Activated gamma-delta T cell (primary cell): ENCODE measurements around the gene DDX1.
"Not testable (repeated sequence)": the region's sequence is repeated elsewhere in the genome, so short reads cannot be mapped to it uniquely, and the experiment has no call there.

Source experiments
- DNase-seq: peaks from one replicate; lab custom pipeline; 2025; lab: John Stamatoyannopoulos, UW

The DDX1 gene

DNA sequence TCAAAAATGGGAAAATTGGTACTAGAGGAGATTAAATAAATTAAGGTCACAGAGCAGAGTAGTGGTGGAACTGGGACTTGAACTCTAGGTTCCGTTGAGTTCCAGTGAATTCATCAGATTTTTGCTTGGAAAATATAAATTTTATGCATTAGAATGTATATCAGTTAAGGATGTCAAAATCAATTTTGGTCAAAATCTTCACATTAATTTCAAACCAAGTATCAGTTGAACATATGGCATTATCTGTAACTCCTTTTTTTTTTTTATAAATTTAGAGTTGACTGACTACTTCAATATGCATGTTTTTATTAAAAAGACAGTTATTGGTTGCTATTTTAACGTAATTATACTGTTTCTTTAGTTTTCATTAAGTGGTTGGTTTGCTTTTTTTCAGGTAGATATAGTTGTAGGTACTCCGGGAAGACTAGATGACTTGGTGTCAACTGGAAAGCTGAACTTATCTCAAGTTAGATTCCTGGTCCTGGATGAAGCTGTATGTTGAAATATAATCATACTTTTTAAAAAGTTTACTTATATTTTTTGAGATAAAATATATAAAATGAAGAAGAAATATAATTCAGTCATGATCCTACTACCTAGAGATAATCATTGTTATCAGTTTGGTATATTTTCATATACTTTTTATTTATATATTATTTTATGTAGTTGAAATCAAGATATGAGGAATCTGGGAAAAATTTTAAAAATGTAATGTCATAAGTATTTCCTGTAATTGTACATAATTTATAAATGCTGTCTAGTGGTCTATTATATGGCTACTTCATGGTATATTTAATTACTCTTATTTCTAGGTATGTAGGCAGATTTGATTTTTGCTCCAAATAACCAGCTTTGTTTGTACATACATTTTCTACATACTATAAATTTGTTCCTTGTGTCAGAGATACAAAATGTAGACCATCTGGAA is 25.4 kb downstream of the DDX1 start:
- no peak for DNase-seq

DNA sequence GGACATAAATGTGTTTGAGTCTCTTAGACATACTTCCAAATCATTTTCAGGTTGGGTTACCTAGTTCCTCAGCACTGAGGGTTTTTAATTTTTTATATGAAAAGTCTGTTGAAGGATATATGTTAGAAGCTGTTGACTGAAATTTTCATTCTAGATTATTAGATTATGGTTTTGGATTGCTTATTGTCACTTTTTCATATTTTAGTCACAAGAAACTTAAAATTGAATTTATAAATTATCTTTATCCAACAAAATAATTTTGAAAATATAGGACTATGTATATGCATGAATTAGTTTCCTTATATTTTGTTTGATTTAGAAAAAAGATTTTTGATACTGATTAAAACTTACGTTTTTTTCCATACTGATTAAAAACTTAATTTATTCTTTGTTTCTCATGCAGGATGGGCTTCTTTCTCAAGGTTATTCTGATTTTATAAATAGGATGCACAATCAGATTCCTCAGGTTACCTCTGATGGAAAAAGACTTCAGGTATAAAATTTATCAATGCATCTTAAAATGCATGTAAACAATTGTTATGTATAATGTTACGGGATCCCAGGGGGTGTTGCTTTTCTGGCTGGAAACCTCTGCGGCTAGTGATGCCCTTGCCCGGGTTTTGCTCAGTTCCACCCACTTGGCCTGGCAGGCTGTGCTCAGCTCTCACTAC is 26.2 kb downstream of the DDX1 start:
- DNase-seq = no peak

GRCh38 chr2:15618449-15618855 is 26.8 kb downstream of the DDX1 start:
- no peak for DNase-seq

- no peak for DNase-seq
These were observed 27.4 kb downstream of the DDX1 start for GRCh38 chr2:15619076-15619475.

- no peak for DNase-seq
These were observed 27.8 kb downstream of the DDX1 start for GRCh38 chr2:15619510-15619909.

- DNase-seq = no peak
These were observed 28.3 kb downstream of the DDX1 start for GRCh38 chr2:15619938-15620337.

DNA sequence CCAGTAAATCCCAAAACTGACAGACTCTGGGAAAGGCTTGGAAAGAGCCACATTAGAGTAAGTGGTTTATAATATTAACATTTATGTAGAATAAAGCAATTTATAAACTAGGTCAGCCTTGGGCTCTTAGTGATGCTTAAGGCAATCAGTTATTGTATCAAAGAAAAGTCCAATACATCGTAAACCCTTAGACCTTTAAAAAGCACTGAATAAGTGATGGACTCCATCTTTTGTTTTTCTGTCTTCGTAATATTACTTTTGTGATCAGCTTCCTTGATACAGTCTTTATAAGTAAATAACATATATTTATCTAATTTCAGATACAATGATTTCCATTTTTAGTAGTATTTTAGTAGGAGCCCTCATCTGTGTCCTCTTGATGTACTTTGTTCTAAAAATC is 28.7 kb downstream of the DDX1 start:
- DNase-seq = no peak

DNA sequence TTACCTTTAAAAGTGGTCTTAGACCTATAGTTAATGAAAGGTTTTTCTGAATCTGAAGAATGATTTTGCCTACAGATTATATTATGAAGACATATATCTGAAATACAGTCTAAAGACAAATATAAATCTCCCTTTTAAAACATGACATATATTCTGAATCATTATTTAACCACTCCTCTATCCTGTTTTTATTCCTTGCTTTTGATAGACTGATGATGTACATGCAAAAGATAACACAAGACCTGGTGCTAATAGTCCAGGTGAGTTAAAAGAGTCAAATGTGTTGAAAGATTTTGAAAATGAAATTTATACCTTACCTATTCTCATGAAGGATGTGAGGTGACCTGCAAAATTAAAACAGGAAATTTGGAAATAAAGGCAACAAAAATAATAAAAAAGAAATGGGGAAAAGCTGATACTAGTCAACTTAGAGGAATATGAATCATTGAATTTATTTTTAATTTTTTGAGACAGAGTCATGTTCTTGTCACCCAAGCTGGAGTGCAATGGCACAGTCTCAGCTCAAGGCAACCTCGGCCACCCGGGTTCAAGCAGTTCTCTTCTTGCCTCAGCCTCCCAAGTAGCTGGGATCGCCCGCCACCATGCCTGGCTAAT is 29.3 kb downstream of the DDX1 start:
- no peak for DNase-seq

GRCh38 chr2:15621472-15621870 is 29.8 kb downstream of the DDX1 start:
- not testable (repeated sequence) for DNase-seq

GRCh38 chr2:15622214-15622613 is 30.5 kb downstream of the DDX1 start:
- no peak for DNase-seq

- no peak for DNase-seq
These were observed 31.2 kb downstream of the DDX1 start for GRCh38 chr2:15622614-15623480.

DNA sequence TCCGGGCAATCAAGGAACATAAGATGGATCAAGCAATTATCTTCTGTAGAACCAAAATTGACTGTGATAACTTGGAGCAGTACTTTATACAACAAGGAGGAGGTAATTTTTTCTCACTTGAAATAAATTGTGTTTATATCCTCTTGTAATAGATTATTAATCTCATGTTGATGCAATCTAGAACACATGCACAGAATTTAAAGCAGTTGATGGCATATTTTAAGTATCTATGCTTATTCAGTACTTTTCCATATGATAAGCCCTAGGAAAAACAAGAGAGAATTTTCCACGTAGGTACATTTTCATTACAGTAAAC is 31.8 kb downstream of the DDX1 start:
- no peak for DNase-seq

DNA sequence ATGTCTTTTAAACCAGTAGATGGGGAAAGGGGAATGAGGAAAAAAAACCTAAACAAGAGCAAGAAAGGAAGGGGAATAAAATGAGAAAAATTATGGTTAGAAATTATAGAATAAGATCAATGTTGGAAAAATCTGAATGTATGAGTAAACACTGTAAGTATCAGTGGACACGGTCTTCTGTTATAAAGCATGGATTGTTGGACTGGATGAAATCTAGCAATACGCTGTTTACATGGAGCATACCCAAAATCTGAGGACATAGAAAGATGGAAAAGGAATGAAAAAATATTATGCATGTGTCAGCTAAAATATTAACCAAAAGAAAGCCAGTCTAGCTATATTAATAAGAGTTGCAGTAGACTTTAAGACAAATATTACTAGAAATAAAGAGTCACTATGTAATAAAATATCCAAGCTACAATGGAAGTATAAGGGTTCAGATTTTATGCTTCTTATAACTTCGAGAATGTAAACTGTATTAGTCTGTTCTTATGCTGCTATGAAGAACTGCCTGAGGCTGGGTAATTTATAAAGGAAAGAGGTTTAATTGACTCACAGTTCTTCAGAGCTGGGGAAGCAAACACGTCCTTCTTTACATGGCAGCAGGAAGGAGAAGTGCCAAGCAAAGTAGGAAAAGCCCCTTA is 32.4 kb downstream of the DDX1 start:
- no peak for DNase-seq

GRCh38 chr2:15624903-15625302 is 33.2 kb downstream of the DDX1 start:
- no peak for DNase-seq

- no peak for DNase-seq
These were observed 33.8 kb downstream of the DDX1 start for GRCh38 chr2:15625344-15626036.

DNA sequence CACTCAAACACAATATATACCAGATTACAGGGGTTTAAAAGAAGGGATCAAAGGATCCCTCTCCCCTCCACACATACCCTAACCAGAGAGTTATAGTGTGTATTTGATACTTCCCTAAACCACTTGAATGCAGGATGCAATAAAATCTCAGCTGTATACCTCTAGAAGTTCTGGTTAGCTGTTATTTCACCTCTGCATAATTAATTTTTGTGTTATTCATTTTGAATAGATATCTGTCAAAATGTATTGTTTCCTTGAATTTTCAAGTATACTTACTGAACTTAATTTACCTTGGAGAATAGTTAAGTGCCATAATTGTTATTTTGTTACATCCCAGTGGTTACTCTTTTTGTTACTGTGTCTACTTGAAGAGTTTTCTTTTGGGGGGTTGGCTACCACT is 34.5 kb downstream of the DDX1 start:
- no peak for DNase-seq

GRCh38 chr2:15626967-15627366 is 35.3 kb downstream of the DDX1 start:
- DNase-seq = no peak

- DNase-seq = no peak
These were observed 36.4 kb downstream of the DDX1 start for GRCh38 chr2:15627817-15628684.

DNA sequence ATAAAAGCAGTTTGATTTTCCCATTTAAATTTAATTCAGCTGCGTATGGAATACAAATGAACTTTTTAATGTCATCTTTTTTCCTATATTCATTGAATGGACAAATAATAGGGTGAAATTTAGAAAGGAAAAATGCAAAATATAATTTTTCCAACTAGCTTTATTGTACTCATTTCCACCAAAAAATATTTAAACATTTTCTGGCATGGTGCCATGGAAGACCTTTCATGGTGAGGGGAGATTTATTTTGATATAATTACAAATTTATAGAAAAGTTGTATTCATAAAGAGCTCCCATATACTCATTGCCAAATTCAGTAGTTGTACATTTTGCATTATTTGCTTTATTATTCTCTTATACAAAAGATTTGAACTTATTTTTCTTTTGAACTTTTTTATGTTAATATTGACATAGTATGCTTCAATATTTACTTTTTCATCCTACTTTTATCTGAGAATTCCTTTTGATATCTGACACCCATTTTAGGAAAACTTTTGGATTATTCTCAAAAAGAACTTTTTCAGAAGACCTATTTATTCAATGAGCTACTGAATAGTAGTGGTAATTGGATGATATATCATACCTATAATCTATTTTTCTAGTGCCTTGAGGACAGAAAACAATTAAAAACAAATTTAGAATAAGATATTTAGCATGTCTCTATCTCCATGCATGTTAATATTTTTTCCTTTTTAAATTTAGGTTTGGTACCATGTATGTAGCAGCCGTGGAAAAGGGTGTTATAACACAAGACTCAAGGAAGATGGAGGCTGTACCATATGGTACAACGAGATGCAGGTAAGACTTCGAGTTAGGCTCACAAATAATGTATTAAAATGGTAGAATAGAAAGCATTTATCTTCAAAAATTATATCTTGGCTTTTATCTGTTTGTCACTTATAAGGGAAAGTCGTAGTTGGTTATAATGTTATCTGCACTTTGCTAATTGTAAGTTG is 37.5 kb downstream of the DDX1 start:
- no peak for DNase-seq
